ENCODE results near the gene DCBLD2. TPM values are rescaled to one million over a fixed set of nuclear protein-coding genes. Genes with fewer than 3 reads are reported as not detected.
A peak's percentile ranks its signal among the peaks of the same experiment; 100 is the strongest.

The DCBLD2 gene
- total and polyA plus RNA-seq, 2 of the 13 experiments (the other 11 are each of a cell fraction or from before 2014, with no cell fraction given), result 43.8 to 56.9 TPM

DNA sequence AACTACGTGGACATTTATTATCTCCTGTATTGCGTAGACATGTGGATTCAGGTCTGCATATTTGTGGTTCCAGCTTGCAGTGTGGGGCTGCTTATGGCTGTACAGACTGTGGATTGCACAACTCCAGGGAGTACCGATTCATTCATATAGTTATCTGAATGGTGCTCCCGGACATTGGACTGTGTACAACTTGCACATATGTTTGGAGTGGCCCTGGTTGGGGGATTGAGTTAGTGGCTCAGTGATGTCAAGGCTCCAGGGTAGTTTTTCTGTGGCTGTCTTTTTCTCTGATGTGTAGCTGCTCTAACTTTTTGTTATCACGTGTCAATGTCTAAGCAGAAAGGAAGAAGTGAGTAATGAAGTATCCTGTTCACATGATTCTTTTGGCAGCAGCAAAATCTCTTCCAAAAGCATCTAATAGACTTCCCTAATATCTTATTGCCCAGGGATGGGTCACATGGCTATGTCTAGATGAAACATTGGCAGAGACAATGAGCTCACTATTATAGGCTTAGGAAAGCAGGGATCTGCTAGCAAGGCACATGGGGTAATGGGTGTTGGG is 122.6 kb downstream of the DCBLD2 start (continued):
- TF ChIP-seq, protein P1, sequence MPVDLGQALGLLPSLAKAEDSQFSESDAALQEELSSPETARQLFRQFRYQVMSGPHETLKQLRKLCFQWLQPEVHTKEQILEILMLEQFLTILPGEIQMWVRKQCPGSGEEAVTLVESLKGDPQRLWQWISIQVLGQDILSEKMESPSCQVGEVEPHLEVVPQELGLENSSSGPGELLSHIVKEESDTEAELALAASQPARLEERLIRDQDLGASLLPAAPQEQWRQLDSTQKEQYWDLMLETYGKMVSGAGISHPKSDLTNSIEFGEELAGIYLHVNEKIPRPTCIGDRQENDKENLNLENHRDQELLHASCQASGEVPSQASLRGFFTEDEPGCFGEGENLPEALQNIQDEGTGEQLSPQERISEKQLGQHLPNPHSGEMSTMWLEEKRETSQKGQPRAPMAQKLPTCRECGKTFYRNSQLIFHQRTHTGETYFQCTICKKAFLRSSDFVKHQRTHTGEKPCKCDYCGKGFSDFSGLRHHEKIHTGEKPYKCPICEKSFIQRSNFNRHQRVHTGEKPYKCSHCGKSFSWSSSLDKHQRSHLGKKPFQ (CRISPR knock-in tag; IDR thresholded peaks at IDR 0.05; ENCODE audit: insufficient replicate concordance), result peak; percentile 65
- TF ChIP-seq ZNF670 (CRISPR knock-in tag; IDR thresholded peaks at IDR 0.05; ENCODE audit: borderline replicate concordance) (peak; percentile 64; the same call in 1 of the 2 replicates), MIER3 (CRISPR knock-in tag; IDR thresholded peaks at IDR 0.05; ENCODE audit: borderline replicate concordance) (peak; percentile 28; the same call in 1 of the 2 replicates), ZNF292 (CRISPR knock-in tag; IDR thresholded peaks at IDR 0.05; ENCODE audit: borderline replicate concordance, low read depth) (peak; percentile 93; the same call in 1 of the 2 replicates), KAT2B (IDR thresholded peaks at IDR 0.05; ENCODE audit: borderline replicate concordance, low read depth, low read length) (no peak), ZBTB1 (CRISPR knock-in tag; IDR thresholded peaks at IDR 0.05; ENCODE audit: borderline replicate concordance) (no peak), NCOR1 (IDR thresholded peaks at IDR 0.05; ENCODE audit: borderline replicate concordance, low read length) (peak; percentile 86; the same call in 1 of the 2 replicates), JDP2 (CRISPR knock-in tag; IDR thresholded peaks at IDR 0.05; ENCODE audit: borderline replicate concordance) (no peak; the same call in 1 of the 2 replicates), HOXA3 (CRISPR knock-in tag; IDR thresholded peaks at IDR 0.05) (peak; percentile 88), SMAD3 (CRISPR knock-in tag; IDR thresholded peaks at IDR 0.05) (peak; percentile 92), HHEX (CRISPR knock-in tag; IDR thresholded peaks at IDR 0.05) (0 out of 2 replicates have a peak, but pooled peaks have one; percentile 30), ZNF264 (CRISPR knock-in tag; IDR thresholded peaks at IDR 0.05) (peak; percentile 100), NCOA2 (CRISPR knock-in tag; IDR thresholded peaks at IDR 0.05) (peak; percentile 83), ZNF431 (CRISPR knock-in tag; IDR thresholded peaks at IDR 0.05; ENCODE audit: borderline replicate concordance, low read depth) (0 out of 2 replicates have a peak, but pooled peaks have one; percentile 41), HNF4A (CRISPR knock-in tag; IDR thresholded peaks at IDR 0.05) (peak; percentile 96), KLF13 (CRISPR knock-in tag; IDR thresholded peaks at IDR 0.05) (no peak)
- TF ChIP-seq, protein P2, sequence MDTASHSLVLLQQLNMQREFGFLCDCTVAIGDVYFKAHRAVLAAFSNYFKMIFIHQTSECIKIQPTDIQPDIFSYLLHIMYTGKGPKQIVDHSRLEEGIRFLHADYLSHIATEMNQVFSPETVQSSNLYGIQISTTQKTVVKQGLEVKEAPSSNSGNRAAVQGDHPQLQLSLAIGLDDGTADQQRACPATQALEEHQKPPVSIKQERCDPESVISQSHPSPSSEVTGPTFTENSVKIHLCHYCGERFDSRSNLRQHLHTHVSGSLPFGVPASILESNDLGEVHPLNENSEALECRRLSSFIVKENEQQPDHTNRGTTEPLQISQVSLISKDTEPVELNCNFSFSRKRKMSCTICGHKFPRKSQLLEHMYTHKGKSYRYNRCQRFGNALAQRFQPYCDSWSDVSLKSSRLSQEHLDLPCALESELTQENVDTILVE (CRISPR knock-in tag; IDR thresholded peaks at IDR 0.05), result 0 out of 2 replicates have a peak, but pooled peaks have one; percentile 48
- TF ChIP-seq, protein P3, sequence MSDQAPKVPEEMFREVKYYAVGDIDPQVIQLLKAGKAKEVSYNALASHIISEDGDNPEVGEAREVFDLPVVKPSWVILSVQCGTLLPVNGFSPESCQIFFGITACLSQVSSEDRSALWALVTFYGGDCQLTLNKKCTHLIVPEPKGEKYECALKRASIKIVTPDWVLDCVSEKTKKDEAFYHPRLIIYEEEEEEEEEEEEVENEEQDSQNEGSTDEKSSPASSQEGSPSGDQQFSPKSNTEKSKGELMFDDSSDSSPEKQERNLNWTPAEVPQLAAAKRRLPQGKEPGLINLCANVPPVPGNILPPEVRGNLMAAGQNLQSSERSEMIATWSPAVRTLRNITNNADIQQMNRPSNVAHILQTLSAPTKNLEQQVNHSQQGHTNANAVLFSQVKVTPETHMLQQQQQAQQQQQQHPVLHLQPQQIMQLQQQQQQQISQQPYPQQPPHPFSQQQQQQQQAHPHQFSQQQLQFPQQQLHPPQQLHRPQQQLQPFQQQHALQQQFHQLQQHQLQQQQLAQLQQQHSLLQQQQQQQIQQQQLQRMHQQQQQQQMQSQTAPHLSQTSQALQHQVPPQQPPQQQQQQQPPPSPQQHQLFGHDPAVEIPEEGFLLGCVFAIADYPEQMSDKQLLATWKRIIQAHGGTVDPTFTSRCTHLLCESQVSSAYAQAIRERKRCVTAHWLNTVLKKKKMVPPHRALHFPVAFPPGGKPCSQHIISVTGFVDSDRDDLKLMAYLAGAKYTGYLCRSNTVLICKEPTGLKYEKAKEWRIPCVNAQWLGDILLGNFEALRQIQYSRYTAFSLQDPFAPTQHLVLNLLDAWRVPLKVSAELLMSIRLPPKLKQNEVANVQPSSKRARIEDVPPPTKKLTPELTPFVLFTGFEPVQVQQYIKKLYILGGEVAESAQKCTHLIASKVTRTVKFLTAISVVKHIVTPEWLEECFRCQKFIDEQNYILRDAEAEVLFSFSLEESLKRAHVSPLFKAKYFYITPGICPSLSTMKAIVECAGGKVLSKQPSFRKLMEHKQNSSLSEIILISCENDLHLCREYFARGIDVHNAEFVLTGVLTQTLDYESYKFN (CRISPR knock-in tag; conservative IDR thresholded peaks at IDR 0.05), result peak; percentile 90
- TF ChIP-seq, protein P4, sequence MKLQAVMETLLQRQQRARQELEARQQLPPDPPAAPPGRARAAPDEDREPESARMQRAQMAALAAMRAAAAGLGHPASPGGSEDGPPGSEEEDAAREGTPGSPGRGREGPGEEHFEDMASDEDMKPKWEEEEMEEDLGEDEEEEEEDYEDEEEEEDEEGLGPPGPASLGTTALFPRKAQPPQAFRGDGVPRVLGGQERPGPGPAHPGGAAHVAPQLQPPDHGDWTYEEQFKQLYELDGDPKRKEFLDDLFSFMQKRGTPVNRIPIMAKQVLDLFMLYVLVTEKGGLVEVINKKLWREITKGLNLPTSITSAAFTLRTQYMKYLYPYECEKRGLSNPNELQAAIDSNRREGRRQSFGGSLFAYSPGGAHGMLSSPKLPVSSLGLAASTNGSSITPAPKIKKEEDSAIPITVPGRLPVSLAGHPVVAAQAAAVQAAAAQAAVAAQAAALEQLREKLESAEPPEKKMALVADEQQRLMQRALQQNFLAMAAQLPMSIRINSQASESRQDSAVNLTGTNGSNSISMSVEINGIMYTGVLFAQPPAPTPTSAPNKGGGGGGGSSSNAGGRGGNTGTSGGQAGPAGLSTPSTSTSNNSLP (IDR thresholded peaks at IDR 0.05; ENCODE audit: low read depth, low read length), result peak; percentile 92; the same call in 1 of the 2 replicates
- TF ChIP-seq, protein P5, sequence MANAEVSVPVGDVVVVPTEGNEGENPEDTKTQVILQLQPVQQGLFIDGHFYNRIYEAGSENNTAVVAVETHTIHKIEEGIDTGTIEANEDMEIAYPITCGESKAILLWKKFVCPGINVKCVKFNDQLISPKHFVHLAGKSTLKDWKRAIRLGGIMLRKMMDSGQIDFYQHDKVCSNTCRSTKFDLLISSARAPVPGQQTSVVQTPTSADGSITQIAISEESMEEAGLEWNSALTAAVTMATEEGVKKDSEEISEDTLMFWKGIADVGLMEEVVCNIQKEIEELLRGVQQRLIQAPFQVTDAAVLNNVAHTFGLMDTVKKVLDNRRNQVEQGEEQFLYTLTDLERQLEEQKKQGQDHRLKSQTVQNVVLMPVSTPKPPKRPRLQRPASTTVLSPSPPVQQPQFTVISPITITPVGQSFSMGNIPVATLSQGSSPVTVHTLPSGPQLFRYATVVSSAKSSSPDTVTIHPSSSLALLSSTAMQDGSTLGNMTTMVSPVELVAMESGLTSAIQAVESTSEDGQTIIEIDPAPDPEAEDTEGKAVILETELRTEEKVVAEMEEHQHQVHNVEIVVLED (CRISPR knock-in tag; IDR thresholded peaks at IDR 0.05; ENCODE audit: borderline replicate concordance), result no peak

All from HepG2 (cell line).